ENCODE measurements around the gene SYNE1.

DNA sequence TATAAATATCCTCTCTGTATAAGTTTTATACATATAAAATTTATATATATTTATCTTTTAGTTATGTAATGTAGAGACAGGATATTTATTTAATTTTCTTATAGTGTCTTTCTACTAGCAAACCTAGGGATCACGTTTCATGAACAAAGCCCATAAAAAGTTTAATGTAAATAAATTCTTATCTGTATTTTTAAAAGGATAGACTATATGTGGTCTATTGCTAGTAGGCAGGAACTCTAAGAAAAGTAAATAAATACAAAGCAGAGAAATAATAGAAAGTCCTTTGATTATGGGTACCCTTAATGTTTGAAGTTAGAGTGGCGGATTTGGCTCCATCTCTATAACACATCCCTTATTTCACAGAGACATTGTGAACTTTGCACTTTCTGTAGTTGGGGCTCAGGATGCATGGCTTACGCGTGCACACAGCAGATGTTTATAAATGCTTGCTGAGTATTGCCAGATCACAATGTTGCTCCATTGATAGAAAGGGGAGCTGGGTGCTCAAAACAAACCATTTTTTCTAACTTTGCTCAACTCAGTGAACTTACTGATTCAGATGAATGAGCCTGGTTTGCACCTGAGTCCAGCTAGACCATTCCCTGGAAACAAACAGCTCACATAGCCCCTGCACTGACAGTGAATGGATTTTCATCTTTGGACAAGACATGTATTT, 179.1 kb downstream of the SYNE1 start:
- TF ChIP-seq CTCF (IDR thresholded peaks at IDR 0.05), result no peak
- no peak for TF ChIP-seq POLR2AphosphoS5 (IDR thresholded peaks at IDR 0.05)
- no peak for TF ChIP-seq EP300 (IDR thresholded peaks at IDR 0.05)
- TF ChIP-seq POLR2A (IDR thresholded peaks at IDR 0.05), result no peak

All from upper lobe of left lung (tissue), 4 donors.